Esophagus mucosa (tissue), 1 donor: ENCODE measurements around the gene DDX10. TPM values are rescaled to one million over a fixed set of nuclear protein-coding genes. Genes with fewer than 3 reads are reported as not detected.
A peak's percentile ranks its signal among the peaks of the same experiment; 100 is the strongest.

Experiments used
- ATAC-seq: fragments of 200-7000 bp; cut with Tn5 transposase; one replicate; pipeline ENCODE4 v1.9.1; 2020
- total RNA-seq: library from RNA; stranded (reverse); gene quantifications from one replicate; pipeline ENCODE4 v1.2.4, GENCODE V29; 2023
- donor health status: DM: yes; HTN: yes; CAD: no.

Gene DDX10
- total RNA-seq, 1 donor from 2014 or later = 16.1 TPM

- no peak for ATAC-seq
Observed at GRCh38 chr11:108947654-108948570, 283.0 kb downstream of the DDX10 start.

GRCh38 chr11:108958368-108959104 lies 293.7 kb downstream of the DDX10 start:
- peak; percentile 76 for ATAC-seq

GRCh38 chr11:108959105-108959761 lies 294.4 kb downstream of the DDX10 start:
- ATAC-seq = no peak

GRCh38 chr11:108959874-108960273 lies 295.0 kb downstream of the DDX10 start:
- ATAC-seq = no peak

GRCh38 chr11:108960501-108960900 lies 295.6 kb downstream of the DDX10 start:
- ATAC-seq = peak; percentile 33

GRCh38 chr11:108961095-108961494 lies 296.2 kb downstream of the DDX10 start:
- ATAC-seq = no peak

GRCh38 chr11:108963118-108963517 lies 298.2 kb downstream of the DDX10 start:
- no peak for ATAC-seq

GRCh38 chr11:108965306-108966001 lies 300.6 kb downstream of the DDX10 start:
- no peak for ATAC-seq

- no peak for ATAC-seq
Observed at GRCh38 chr11:108966206-108966605, 301.3 kb downstream of the DDX10 start.

- ATAC-seq = no peak
Observed at GRCh38 chr11:108966978-108967377, 302.1 kb downstream of the DDX10 start.

GRCh38 chr11:108967571-108967970 lies 302.7 kb downstream of the DDX10 start:
- ATAC-seq = no peak

GRCh38 chr11:108970221-108970991 lies 305.5 kb downstream of the DDX10 start:
- ATAC-seq = no peak

GRCh38 chr11:108973402-108974162 lies 308.7 kb downstream of the DDX10 start:
- no peak for ATAC-seq

- no peak for ATAC-seq
Observed at GRCh38 chr11:108975026-108975425, 310.2 kb downstream of the DDX10 start.

GRCh38 chr11:108975641-108976071 lies 310.8 kb downstream of the DDX10 start:
- ATAC-seq = no peak

- no peak for ATAC-seq
Observed at GRCh38 chr11:108983636-108984420, 319.0 kb downstream of the DDX10 start.

- ATAC-seq = no peak
Observed at GRCh38 chr11:108984523-108984922, 319.7 kb downstream of the DDX10 start.

- no peak for ATAC-seq
Observed at GRCh38 chr11:108985236-108985944, 320.5 kb downstream of the DDX10 start.

GRCh38 chr11:108985945-108986279 lies 321.0 kb downstream of the DDX10 start:
- ATAC-seq = no peak
